SKM-1 (cell line): Measurements from ENCODE around the gene VWA3A.
"Not testable (repeated sequence)": the region's sequence is repeated elsewhere in the genome, so short reads cannot be mapped to it uniquely, and the experiment has no call there.

Experiments
- DNase-seq: peaks from one replicate; lab custom pipeline; 2025; ENCODE audit not compliant: unreplicated experiment; lab: John Stamatoyannopoulos, UW

The VWA3A gene

DNA sequence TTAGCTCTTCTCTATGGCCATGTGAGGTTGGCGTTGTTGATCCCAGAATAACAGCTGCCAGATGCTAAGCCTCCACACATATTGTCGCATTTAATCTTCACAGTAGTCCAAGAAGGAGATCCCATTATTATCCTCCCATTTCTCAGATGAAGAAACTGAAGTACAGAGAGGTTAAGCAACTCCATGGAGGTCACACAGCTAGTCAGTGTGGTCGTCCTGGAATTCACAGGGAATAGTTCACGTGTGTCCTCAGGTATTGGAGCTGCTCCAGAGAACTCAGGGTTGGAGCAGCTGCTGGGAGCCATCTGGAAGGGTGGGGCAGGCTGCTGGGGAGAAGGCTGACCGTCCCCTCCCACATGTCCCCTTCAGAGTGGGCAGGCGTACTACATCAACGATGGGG is 89.5 kb downstream of the VWA3A start:
- no peak for DNase-seq

DNA sequence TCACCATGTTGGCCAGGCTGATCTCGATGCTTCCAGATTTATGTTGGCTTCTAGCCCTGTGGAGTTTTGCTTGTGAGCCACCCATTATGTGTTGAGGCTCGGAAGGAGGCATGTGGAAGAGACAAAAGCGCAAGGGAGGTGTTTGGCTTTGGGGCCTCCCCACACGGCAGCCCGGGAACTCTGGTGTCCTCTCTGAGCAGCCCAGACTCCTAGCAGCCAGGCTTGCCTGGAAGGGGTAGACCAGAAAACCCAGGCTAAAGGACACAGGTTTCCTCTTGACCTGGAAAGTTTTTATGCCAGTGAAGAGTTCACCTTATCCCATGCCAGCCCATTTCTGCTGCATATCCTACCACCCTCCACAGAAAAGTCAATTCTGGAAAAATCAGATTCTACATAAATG is 91.0 kb downstream of the VWA3A start:
- no peak for DNase-seq

DNA sequence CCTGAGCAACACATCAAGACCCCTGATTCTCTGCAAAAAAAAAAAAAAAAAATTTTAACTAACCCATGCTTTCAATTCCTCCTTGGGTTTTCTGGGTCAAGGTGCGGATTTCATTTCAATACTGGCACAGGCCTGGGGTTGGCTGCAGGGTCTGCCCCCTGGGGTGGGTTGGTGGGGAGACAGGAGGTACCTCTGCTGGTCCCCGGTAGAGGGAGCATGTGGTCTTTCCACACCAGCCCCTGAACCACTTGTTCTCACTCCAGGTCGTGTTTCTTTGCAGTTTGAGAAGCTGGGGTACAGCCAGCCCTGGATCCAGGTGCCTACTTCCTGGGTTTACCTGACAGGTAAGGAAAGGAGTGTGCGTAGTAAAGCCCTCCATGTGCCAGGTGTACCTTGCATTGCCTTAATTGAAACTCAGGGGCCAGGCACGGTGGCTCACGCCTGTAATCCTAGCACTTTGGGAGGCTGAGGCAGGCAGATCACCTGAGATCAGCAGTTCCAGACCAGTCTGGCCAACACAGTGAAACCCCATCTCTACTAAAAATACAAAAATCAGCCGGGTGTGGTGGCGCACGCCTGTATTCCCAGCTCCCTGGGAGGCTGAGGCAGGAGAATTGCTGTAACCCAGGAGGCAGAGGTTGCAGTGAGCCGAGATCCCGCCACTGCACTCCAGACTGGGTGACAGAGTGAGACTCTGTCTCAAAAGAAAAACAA is 91.7 kb downstream of the VWA3A start:
- no peak for DNase-seq

DNA sequence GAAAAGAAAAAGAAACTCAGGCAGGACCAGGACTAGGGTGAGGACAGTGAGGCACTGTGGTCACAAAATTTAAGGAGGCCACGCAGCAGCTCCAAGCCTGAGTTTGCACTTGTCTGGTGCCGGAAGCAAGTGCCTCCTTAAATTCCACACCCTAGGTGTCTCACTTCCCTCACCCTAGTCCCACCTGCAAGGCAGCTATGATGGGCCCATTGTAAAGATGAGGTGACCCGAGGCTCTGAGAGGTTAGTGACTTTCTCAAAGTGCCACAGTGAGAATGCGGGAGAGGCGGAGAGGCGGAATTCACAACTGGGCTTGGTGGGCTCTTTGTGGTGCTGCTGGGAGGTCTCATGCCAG is 92.3 kb downstream of the VWA3A start:
- no peak for DNase-seq

DNA sequence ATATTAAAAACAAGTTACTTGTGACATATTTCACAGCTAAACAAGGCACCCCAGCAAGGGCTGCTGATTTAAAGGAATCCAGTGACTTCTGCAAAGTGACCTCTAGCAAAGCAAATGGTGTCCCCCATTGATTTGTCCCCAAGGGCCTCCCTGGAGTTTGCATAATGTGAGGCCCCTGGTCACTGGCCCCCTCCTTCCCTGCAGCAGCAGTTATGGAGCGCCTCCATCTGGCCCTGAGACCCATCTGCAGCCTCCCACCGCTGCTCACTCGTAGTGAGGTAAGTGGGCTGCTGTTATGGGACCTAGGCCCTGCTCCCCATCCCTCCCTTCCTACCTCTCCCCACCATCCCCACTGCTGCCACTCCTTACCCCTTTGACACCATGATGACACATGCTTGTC is 94.2 kb downstream of the VWA3A start:
- no peak for DNase-seq

DNA sequence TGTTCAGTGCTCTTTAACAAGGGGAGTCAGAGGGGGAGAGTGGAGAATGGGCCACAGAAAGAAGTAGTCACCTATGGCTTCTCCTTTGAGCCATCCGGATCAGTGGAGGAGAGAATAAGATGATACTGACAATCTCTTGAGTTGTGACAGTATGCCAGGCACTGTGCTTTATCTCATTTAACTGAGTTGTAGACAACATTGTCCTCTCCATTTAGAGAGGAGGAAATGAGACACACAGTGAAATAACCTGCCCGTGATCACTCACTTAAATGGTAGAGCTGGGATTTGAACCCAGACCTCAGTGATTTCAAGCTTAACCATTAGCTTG is 95.9 kb downstream of the VWA3A start:
- no peak for DNase-seq

DNA sequence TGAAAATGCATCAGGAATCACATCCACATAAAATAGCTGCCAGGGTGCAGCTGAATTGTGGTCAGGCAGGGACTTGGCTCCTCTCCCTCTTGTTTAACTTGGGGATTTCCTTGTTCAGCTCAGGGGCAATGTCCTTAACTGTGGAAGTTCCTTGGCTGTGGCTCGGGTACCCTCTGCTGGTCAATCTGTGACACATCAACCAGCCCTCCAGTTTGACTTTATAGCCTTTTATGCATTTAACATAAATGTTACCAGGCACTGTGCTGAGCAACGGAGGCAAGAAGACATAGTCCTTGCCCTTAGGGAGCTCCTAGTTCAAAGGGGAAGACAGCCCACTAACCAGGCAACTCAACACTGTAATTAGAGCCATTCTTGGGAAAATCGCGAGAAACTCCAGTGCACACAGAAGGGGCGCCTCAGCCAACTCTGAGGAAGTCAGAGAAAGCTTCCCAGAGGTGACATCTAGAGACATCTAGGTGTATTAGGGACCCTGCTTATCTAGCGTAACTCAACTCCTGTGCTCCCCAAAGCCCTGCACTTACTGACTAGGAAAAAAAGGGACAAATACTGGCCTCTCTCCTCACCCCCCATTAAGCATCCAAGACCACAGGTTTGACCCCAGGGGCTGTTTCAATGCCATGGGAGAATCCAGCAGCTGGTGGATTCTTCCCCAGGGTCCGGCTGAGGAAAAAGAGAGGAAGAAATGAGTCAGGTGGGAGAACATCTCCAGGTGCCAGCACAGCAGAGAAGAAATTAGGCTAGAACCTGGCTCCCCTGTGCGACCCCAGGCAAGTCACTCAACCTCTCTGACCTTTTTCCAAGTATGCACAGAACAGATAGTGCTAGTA is 96.5 kb downstream of the VWA3A start:
- peak; percentile 38 for DNase-seq

DNA sequence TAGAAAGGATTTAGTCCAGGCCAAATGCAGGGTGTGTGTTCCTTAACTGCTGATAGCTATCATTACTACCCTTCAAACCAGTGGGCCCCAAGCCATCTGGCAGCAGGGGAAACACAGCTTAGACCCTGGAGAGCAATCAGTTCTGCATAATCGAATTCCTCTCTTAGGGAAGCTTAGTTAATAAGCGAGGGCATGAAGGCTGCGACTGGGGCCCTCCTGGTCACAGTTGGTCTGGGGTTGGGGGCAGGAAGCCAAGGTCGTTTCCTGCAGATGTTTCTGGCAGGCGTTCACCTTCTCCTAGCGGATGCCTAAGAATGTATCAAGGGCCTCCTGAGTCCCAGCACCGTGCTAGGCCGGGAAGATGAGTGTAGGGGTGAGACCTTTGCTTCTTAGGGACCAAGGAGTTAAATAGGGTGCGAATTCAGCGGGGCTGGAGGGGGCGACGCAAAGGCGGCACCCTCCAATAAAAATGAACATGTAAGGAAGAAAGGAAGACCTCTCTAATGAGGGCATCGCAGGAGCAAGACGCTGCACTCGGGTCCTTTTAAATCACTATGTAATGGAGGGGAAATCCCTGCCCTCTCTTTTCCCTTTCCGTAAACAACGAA is 97.2 kb downstream of the VWA3A start:
- no peak for DNase-seq

DNA sequence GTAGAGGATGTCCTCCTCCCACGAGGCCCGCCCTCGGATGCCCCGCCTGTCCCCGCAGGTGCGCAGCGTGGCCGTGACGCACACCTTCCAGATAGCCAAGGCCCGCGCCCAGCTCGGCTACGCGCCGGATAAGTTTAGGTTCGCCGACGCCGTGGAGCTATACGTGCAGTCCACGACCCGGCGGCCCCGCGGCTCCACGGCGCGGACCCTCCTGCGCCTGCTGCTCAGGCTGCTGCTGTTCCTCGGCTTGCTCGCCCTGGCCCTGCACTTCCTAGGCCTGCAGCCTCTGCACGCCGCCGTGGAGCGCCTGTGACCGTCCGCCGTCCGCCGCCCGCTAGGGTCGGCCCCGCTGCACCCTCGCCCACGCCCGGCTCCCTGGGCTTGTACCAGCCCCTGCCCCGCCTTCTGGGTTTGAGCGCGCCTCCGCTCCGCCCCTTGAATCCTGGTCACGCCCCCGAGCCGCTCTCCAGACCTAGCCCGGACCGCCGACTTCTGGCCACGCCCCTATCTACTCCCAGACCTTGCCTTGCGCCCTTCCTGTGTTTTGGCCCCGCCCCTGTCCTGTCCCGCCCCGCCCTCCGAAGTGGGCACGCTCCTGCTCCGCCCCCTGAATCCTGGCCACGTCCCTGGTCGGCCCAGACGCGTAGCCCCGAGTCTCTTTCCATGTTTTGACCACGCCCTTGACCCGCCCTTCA is 97.9 kb downstream of the VWA3A start:
- DNase-seq = peak; percentile 99

DNA sequence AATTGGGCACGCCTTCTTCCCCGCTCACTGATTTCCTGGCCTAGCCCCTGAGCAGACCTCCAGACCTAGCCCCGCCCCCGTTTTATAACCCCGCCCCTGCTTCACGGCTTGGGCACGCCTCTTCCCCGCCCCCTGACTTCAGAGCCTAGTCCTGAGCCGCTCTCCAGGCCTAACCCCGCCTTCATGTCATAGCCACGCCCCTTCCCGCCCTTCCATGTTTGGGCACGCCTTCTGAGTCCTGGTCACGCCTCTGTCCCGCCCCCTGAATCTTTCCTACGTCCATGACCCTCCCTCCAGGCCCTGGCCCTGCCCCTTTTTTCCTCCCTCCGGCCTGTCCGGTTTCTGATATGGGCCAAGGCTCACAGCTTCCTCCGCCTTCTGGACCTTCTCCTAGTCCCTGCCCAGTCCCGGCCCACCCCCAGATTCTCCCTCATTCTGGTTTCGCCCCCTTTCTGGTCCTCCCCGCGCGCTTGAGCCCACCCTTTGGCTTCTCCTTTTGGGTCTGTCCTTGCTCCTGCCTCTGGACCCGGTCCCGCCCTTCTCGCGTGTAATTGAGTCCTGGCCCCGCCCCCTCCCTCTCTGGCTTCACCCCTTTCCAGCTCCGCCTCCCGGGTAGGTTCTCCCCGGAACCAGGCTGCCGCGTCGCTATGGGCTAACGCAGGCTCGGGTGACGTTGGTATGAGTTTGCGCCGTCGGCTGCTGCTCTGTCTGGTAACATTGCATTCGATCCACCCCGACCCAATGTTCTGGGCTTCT is 98.6 kb downstream of the VWA3A start:
- DNase-seq = peak; percentile 99

DNA sequence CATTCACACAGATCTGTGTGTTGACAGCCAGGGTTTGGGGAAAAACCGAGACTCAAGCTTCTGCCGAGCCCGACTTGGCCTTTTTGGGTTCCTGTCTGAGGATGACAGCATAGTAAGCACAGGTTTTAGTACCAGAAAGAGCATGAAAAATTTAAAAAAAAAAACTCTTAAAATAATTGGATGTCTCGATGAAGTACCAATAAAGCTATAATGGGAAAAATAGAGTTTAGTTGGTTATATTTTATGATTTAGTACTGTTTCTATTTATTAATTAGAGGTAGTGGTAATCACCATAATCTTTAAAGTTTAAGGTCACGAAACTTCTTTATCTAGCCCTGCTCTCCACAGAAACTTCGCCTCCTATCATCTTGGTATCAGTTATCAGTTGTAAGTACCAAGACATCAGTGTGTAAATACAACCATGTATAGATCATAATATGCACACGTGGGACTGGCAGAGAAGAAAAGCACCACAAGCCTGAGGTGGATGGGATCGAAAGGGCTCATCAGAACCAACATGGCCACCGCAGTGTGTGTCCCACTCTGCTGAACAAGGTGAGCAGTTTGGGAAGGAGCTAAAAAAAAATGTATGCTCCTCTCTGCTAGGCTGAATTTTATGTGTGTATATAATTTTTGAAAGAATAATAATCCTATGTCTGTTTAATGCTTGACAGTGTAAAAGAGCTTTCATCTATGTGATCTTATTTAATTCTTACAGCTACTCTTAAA is 99.4 kb downstream of the VWA3A start:
- no peak for DNase-seq

DNA sequence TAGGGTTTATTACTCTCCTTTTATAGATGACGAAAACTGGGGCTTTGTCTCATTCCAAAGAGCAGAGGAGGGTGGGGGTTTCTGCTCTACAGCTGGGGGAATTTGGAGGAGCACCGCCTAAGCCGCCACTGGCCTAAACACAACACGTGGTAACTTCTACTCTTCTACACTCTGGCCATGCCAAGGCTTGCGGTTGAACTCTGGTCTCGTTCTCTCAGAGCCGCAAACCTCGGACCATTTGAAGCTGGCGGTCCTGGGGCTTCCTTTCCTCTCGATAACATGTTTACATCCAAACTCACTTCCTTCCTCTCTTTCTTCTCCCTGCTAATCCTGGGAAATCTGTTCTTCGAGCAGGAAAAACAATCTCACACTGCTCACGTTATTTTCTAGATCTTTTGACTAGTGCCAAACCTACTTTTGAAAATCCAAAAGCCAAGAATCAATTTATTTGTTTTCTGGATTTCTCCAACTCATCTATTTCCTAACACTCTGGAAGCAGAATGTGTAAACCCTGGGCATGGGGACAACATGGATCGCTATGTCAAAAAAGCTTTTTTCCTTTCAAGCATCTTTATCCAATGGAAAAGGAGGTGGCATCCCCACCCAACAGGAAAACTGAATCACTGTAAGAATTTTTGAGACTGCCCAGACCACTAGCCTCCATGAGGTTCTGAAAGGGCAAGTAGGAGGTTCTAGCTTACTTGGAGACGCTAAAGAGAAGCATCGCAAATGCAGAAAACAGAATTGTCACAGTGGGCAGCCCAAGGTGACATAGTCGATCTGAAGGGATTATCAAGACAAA is 100.1 kb downstream of the VWA3A start:
- DNase-seq = peak; percentile 86

DNA sequence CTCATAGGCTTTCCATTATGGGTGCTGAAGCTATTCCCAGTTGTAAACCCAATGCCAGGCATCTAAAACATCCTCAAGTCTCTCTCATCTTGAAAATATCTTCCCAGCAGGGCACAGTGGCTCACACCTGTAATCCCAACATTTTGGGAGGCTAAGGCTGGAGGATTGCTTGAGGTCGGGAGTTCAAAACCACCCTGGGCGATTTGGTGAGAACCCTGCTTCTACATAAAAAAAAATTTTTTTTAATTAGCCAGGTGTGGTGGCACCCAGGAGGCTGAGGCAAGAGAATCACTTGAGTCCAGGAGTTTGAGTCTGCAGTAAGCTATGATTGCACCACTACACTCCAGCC is 100.7 kb downstream of the VWA3A start:
- DNase-seq = no peak

DNA sequence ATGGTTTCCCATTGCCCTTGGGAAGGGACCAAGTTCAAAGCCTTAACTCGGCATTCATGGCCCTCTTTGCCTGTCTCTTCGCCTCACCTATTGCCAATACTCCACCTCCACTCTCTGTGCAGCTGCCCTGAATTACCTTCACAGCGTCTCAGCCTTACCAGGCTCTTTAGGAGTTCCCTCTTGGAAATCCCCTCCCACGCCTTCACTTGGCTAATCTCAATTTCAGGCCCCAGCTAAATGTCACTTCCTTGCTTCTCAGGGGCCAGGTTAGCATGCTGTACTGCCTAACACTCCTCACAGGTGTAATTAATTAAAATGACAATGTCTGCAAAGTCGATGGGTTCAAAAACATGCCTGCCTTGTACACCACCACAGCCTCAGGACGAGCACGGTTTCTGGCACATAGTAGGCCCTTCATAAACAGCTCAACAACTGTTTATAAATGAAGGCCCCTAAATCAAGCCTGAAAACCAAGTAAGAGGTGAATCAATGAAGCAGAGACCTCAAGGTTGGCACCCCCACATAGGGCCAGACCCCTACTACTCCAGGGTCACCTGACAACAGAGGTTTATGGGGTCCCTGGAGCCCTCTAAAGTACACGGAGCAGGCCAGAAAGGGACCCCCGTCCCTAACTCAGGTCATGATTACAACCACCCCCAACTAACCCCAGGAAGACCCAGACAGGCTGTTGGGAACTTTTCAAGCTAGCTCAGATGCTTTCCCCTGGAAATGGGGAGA is 102.5 kb downstream of the VWA3A start:
- DNase-seq = no peak

DNA sequence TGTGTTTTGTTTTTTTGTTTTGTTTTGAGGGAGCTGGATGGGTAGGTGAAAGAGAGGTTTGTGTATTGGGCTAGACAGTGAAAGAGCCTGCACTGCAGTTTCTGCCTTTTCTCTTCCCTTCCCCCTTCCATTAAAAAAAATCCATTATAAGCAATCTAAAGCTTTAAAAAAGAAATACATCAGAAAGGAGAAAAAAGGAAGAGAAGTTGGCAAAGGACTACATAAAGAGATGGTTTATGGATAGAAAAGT is 103.0 kb downstream of the VWA3A start:
- DNase-seq = no peak

DNA sequence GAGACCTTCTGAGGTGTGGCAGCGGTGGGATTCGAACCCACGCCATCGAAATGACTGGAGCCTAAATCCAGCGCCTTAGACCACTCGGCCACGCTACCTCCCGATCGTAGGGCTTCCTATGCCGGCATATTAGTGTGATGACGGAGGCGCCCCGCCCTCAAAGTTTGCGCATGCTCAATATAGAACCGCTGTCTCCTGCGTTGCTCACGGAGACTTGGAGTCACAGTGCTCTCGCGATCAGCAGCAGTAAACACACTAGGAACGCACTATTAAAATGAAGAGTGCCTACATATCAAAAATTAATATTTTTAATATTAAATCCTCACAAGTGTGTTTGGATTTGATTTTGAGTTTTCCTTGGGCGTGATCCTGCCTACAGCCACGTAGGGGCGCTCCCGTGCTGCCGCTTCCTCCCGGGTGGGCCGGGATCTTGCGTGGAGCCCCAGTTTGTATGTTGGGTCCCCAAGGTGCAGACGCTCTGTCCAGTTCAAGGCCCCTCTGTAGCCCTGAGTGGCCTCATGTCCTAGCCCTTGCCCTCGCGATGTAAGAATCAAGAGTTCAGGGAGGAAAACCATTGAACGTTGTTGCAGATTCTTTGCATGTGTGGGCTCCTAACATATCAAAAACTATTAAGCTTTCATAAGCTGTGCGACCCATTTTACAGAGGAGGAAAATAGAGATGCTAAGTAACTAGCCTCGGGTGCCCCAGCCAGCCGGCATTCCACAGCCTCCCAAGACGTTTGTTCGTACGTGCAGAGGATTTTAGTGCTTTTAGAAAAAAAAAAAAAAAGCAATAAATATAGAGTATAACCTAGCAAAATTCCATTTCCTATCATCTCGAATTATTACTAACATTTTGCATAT is 103.6 kb downstream of the VWA3A start:
- peak; percentile 71 for DNase-seq

DNA sequence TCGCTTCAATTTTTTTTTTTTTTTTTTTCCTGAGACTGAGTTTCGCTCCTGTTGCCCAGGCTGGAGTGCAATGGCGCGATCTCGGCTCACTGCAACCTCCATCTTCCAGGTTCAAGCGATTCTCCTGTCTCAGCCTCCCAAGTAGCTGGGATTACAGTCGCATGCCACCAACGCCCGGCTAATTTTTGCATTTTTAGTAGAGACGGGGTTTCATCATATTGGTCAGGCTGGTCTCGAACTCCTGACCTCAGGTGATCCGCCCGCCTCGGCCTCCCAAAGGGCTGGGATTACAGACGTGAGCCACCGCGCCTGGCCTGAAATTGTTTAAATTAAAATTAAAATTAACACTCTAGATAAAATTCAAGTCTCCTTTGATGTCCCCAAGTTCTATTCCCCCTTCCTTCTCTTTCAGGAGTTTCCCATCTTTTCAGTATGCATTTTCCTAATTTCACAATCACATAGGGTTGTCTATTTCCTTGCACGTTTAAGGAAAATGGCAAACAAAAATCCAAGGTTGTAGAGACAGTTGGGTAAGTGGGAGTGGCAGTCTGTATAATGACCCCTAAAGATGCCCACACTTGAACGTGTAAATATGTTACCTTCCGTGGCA is 104.3 kb downstream of the VWA3A start:
- DNase-seq = not testable (repeated sequence)
